Neutrophil (primary cell): ENCODE results near the gene ANKRD6.
A peak's percentile ranks its signal among the peaks of the same experiment; 100 is the strongest.
"Not testable (repeated sequence)": the region's sequence is repeated elsewhere in the genome, so short reads cannot be mapped to it uniquely, and the experiment has no call there.

Source experiments
- H3K27ac ChIP-seq: fragments of 200-600 bp; sonication (generic); 2 replicates; pipeline ENCODE4 v1.5.1; 2016; ENCODE audit warnings: mild to moderate bottlenecking, moderate library complexity
- H3K27me3 ChIP-seq: fragments of 200-600 bp; sonication (generic); 2 replicates; pipeline ENCODE4 v1.6.0; 2016; ENCODE audit warnings: mild to moderate bottlenecking
- H3K36me3 ChIP-seq: fragments of 200-600 bp; sonication (generic); 2 replicates; pipeline ENCODE4 v1.5.1; 2017
- H3K4me1 ChIP-seq, 2 experiments: fragments of 200-600 bp in 1 of 2; sonication (generic) in 1 of 2; 1 replicate in 1 of 2; 2 replicates in 1 of 2; pipeline versions ENCODE4 v1.5.1 to v1.6.1; 2013 to 2016; ENCODE audit warnings: low read depth in 1 of 2, low read length in 1 of 2, mild to moderate bottlenecking in 1 of 2, moderate library complexity in 1 of 2; ENCODE audit not compliant: control insufficient read depth in 1 of 2, insufficient read depth in 1 of 2
- H3K4me3 ChIP-seq, 2 experiments: fragments of 200-600 bp in 1 of 2; sonication (generic) in 1 of 2; 1 replicate in 1 of 2; 2 replicates in 1 of 2; pipeline ENCODE4 v1.5.1; 2013 to 2016; ENCODE audit warnings: low read depth in 1 of 2, low read length in 1 of 2, mild to moderate bottlenecking in 1 of 2, moderate library complexity in 1 of 2
- H3K9me3 ChIP-seq: fragments of 200-600 bp; sonication (generic); 2 replicates; pipeline ENCODE4 v1.5.1; 2016
- TF ChIP-seq, protein P1 (sequence below): fragments of 200-600 bp; sonication (generic); IDR thresholded peaks from 2 replicates; pipeline ENCODE4 v1.5.1; 2016; ENCODE audit warnings: antibody characterized with exemption

Gene ANKRD6

DNA sequence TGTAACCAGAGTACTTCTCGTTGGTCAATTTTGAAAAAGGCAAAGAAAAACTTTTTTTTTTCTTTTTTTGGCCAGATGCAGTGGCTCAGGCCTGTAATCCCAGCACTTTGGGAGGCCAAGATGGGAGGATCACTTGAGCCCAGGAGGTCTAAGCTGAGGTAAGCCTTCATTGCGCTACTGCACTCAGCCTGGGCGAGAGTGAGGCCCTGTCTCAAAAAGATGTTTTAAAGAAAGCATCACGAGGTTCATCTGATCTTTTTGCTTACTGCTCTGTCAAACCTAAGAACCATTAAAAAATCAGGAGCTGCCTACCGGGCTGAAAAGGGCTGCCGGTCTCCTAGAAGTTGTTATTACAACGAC, 205.0 kb downstream of the ANKRD6 start:
- Histone ChIP-seq H3K9me3 (no peaks in the 10 kb centered on the region), H3K27me3 (no peaks in the 10 kb centered on the region), H3K4me1 (peaks cover 11 to 15% of the 10 kb centered on the region in 2 experiments), H3K36me3 (no peaks in the 10 kb centered on the region), H3K4me3 (peak overlapping the region; percentile 74 to 99), H3K27ac (peak overlapping the region; percentile 82)
- TF ChIP-seq, protein P1, sequence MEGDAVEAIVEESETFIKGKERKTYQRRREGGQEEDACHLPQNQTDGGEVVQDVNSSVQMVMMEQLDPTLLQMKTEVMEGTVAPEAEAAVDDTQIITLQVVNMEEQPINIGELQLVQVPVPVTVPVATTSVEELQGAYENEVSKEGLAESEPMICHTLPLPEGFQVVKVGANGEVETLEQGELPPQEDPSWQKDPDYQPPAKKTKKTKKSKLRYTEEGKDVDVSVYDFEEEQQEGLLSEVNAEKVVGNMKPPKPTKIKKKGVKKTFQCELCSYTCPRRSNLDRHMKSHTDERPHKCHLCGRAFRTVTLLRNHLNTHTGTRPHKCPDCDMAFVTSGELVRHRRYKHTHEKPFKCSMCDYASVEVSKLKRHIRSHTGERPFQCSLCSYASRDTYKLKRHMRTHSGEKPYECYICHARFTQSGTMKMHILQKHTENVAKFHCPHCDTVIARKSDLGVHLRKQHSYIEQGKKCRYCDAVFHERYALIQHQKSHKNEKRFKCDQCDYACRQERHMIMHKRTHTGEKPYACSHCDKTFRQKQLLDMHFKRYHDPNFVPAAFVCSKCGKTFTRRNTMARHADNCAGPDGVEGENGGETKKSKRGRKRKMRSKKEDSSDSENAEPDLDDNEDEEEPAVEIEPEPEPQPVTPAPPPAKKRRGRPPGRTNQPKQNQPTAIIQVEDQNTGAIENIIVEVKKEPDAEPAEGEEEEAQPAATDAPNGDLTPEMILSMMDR, result no peak

DNA sequence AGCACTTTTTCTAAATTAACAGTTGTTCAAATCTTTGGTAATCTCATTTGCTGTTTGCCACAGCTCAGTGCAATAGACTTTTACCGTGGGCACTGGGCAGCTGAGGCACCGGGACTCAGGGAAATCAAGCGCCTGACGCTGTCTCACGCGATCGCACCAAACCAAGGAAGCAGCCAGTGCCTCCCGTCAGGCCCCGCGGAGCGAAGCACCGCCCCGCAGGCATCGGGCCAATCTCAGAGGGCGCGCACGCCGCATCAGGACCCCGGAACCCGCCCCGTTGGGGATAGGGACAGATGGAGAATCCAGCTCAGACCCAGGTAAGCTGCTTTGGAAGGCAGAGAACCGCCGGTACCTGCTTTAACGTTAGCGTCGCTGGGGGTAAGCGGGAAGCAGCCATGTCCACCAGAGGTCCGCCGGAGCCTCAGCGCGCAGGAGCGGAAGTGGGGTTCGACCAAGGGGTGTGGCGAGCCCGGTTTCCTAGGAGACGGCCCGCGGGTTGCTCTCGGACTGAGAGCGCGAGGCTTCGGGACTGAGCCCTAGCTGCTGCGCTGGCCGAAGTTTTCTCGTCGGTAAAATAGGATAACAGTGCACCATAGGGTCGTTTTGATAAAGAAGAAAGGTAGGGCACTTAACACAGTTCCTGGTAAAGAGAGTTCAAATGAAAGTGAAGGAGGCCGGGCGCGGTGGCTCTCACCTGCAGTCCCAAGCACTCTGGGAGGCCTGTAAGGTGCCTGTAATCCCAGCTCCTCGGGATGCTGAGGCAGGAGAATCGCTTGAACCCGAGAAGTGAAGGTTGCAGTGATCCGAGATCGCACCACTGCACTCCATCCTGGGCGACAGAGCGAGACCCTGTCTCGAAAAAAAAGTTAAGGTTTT, 205.6 kb downstream of the ANKRD6 start, which contains the start of gene LYRM2:
Gene LYRM2 (minus strand): TSS at position 428 of the 876 bp plus-strand sequence. CDS start 31 bp downstream, at position 397.
- TF ChIP-seq, protein P1, result peak; percentile 64
- H3K27ac ChIP-seq, result peak within 1 kb of the TSS; percentile 82
- H3K4me1 ChIP-seq, result peaks cover 11 to 15% of the 10 kb centered on the region in 2 experiments
- peaks cover 4% of the 10 kb centered on the region for H3K36me3 ChIP-seq
- H3K4me3 ChIP-seq, result peak within 1 kb of the TSS; percentile 74 to 99
- H3K27me3 ChIP-seq, result no peaks in the 10 kb centered on the region
- H3K9me3 ChIP-seq, result no peaks in the 10 kb centered on the region

GRCh38 chr6:89640804-89641203, 207.9 kb downstream of the ANKRD6 start:
- Histone ChIP-seq H3K9me3 (no peaks in the 10 kb centered on the region), H3K4me3 (no peak overlapping the region), H3K4me1 (peaks cover 11 to 15% of the 10 kb centered on the region in 2 experiments), H3K36me3 (peaks cover 15% of the 10 kb centered on the region), H3K27me3 (no peaks in the 10 kb centered on the region), H3K27ac (no peak overlapping the region)
- TF ChIP-seq, protein P1, result no peak

DNA sequence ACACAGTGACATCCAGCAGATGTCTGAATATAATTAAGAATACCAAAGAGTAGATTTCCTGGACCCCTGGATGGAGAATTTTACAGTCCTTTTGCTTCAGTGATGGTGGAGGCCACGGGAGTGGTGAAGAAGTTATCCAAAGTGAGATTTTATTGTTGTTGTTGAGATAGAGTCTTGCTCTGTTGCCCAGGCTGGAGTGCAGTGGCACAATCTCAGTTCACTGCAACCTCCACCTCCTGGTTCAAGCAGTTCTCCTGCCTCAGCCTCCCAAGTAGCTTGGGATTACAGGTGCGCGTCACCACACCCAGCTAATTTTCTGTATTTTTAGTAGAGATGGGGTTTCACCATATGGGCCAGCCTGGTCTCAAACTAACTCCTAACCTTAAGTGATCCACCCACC, 208.6 kb downstream of the ANKRD6 start:
- not testable (repeated sequence) for H3K27ac ChIP-seq, H3K27me3 ChIP-seq, H3K4me3 ChIP-seq, H3K9me3 ChIP-seq
- Histone ChIP-seq H3K4me1 (peaks cover 11 to 15% of the 10 kb centered on the region in 2 experiments), H3K36me3 (peaks cover 16% of the 10 kb centered on the region)

- H3K27me3 ChIP-seq, result no peaks in the 10 kb centered on the region
- H3K4me1 ChIP-seq, result peaks cover 6 to 9% of the 10 kb centered on the region in 2 experiments
- H3K4me3 ChIP-seq, result no peak overlapping the region
- no peaks in the 10 kb centered on the region for H3K9me3 ChIP-seq
- no peak overlapping the region for H3K27ac ChIP-seq
- TF ChIP-seq, protein P1, result no peak
- H3K36me3 ChIP-seq, result peaks cover 28% of the 10 kb centered on the region
Observed at GRCh38 chr6:89642956-89643355, 210.0 kb downstream of the ANKRD6 start.

- Histone ChIP-seq H3K27ac (no peak overlapping the region), H3K36me3 (peaks cover 28% of the 10 kb centered on the region), H3K9me3 (no peaks in the 10 kb centered on the region), H3K4me3 (no peak overlapping the region), H3K4me1 (peaks cover 5 to 6% of the 10 kb centered on the region in 2 experiments), H3K27me3 (no peaks in the 10 kb centered on the region)
- TF ChIP-seq, protein P1, result no peak
Observed at GRCh38 chr6:89643406-89643805, 210.5 kb downstream of the ANKRD6 start.
